Measurements from ENCODE around the gene DHRS4L2.
"Not testable (repeated sequence)": the region's sequence is repeated elsewhere in the genome, so short reads cannot be mapped to it uniquely, and the experiment has no call there.

Gene DHRS4L2

DNA sequence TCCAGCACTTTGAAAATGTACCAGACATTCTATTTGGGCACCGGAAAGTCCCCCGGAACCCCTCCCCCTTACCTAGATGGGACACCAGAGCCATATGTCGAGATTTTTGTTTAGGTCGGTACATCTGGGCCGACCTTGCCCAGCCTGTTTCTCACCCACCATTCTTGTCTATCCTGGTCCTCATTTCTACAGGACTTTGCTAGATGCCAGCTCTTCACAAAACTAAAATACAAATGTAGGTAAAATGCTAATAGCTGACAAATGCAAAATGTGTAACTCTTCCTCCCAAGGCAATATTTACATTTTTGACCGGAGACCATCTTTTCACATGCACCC is 34.5 kb upstream of the DHRS4L2 start:
- H3K27me3 ChIP-seq (ENCODE audit: insufficient read depth, low read depth); H3K27ac ChIP-seq; H3K36me3 ChIP-seq (ENCODE audit: insufficient read depth); H3K4me3 ChIP-seq (IDR thresholded peaks at IDR 0.05; ENCODE audit: insufficient read depth, low read depth, low read length); H4K20me1 ChIP-seq (ENCODE audit: insufficient read depth); H3K4me1 ChIP-seq (ENCODE audit: low read depth, poor library complexity, severe bottlenecking); H3K79me2 ChIP-seq (ENCODE audit: insufficient read depth, low read depth): not testable (repeated sequence)
- Histone ChIP-seq H3K9ac (peak overlapping the region; percentile 62; the same call in 1 of the 2 replicates), H2AFZ (ENCODE audit: low read depth) (peak overlapping the region; percentile 69), H3K4me2 (peak overlapping the region; percentile 66)
- TF ChIP-seq, protein P1, sequence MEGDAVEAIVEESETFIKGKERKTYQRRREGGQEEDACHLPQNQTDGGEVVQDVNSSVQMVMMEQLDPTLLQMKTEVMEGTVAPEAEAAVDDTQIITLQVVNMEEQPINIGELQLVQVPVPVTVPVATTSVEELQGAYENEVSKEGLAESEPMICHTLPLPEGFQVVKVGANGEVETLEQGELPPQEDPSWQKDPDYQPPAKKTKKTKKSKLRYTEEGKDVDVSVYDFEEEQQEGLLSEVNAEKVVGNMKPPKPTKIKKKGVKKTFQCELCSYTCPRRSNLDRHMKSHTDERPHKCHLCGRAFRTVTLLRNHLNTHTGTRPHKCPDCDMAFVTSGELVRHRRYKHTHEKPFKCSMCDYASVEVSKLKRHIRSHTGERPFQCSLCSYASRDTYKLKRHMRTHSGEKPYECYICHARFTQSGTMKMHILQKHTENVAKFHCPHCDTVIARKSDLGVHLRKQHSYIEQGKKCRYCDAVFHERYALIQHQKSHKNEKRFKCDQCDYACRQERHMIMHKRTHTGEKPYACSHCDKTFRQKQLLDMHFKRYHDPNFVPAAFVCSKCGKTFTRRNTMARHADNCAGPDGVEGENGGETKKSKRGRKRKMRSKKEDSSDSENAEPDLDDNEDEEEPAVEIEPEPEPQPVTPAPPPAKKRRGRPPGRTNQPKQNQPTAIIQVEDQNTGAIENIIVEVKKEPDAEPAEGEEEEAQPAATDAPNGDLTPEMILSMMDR (conservative IDR thresholded peaks at IDR 0.05; ENCODE audit: low read depth, low read length) = peak; percentile 50

DNA sequence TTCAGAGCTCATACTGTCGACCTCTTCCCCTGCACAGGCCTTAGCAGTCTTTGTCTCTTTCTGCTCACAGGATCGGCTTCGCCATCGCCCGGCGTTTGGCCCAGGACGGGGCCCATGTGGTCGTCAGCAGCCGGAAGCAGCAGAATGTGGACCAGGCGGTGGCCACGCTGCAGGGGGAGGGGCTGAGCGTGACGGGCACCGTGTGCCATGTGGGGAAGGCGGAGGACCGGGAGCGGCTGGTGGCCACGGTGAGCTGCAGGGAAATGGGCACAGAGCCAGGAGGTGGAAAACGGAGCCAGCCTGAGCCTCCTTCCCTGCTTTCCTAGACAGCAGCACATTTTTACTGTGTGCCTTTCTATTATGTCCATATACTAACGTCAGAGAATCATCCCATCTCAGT is 33.8 kb upstream of the DHRS4L2 start:
- not testable (repeated sequence) for H3K4me2 ChIP-seq; H4K20me1 ChIP-seq (ENCODE audit: insufficient read depth); H3K9ac ChIP-seq; H3K4me1 ChIP-seq (ENCODE audit: low read depth, poor library complexity, severe bottlenecking); H3K36me3 ChIP-seq (ENCODE audit: insufficient read depth); H3K4me3 ChIP-seq (IDR thresholded peaks at IDR 0.05; ENCODE audit: insufficient read depth, low read depth, low read length); H3K27me3 ChIP-seq (ENCODE audit: insufficient read depth, low read depth); H3K79me2 ChIP-seq (ENCODE audit: insufficient read depth, low read depth); H2AFZ ChIP-seq (ENCODE audit: low read depth); H3K27ac ChIP-seq

- not testable (repeated sequence) for H3K4me2 ChIP-seq; H3K9ac ChIP-seq; H3K4me3 ChIP-seq (IDR thresholded peaks at IDR 0.05; ENCODE audit: insufficient read depth, low read depth, low read length); H2AFZ ChIP-seq (ENCODE audit: low read depth); H3K27ac ChIP-seq; H3K36me3 ChIP-seq (ENCODE audit: insufficient read depth); H3K4me1 ChIP-seq (ENCODE audit: low read depth, poor library complexity, severe bottlenecking); H4K20me1 ChIP-seq (ENCODE audit: insufficient read depth); H3K79me2 ChIP-seq (ENCODE audit: insufficient read depth, low read depth); H3K27me3 ChIP-seq (ENCODE audit: insufficient read depth, low read depth)
These were observed 32.9 kb upstream of the DHRS4L2 start for GRCh38 chr14:23955811-23956210.

GRCh38 chr14:23957913-23958569 is 30.7 kb upstream of the DHRS4L2 start:
- H4K20me1 ChIP-seq (ENCODE audit: insufficient read depth); H3K27me3 ChIP-seq (ENCODE audit: insufficient read depth, low read depth); H3K4me3 ChIP-seq (IDR thresholded peaks at IDR 0.05; ENCODE audit: insufficient read depth, low read depth, low read length); H3K4me2 ChIP-seq; H2AFZ ChIP-seq (ENCODE audit: low read depth); H3K9ac ChIP-seq; H3K79me2 ChIP-seq (ENCODE audit: insufficient read depth, low read depth); H3K27ac ChIP-seq; H3K4me1 ChIP-seq (ENCODE audit: low read depth, poor library complexity, severe bottlenecking); H3K36me3 ChIP-seq (ENCODE audit: insufficient read depth): not testable (repeated sequence)

- not testable (repeated sequence) for H3K9ac ChIP-seq; H3K27me3 ChIP-seq (ENCODE audit: insufficient read depth, low read depth); H4K20me1 ChIP-seq (ENCODE audit: insufficient read depth); H3K4me3 ChIP-seq (IDR thresholded peaks at IDR 0.05; ENCODE audit: insufficient read depth, low read depth, low read length); H3K4me2 ChIP-seq; H2AFZ ChIP-seq (ENCODE audit: low read depth); H3K27ac ChIP-seq; H3K79me2 ChIP-seq (ENCODE audit: insufficient read depth, low read depth); H3K4me1 ChIP-seq (ENCODE audit: low read depth, poor library complexity, severe bottlenecking); H3K36me3 ChIP-seq (ENCODE audit: insufficient read depth)
These were observed 27.8 kb upstream of the DHRS4L2 start for GRCh38 chr14:23960899-23961298.

- H3K4me1 ChIP-seq (ENCODE audit: low read depth, poor library complexity, severe bottlenecking); H4K20me1 ChIP-seq (ENCODE audit: insufficient read depth); H3K4me3 ChIP-seq (IDR thresholded peaks at IDR 0.05; ENCODE audit: insufficient read depth, low read depth, low read length); H3K27ac ChIP-seq; H2AFZ ChIP-seq (ENCODE audit: low read depth); H3K9ac ChIP-seq; H3K36me3 ChIP-seq (ENCODE audit: insufficient read depth); H3K27me3 ChIP-seq (ENCODE audit: insufficient read depth, low read depth); H3K4me2 ChIP-seq; H3K79me2 ChIP-seq (ENCODE audit: insufficient read depth, low read depth): not testable (repeated sequence)
These were observed 27.0 kb upstream of the DHRS4L2 start for GRCh38 chr14:23961704-23962103.

- H2AFZ ChIP-seq (ENCODE audit: low read depth); H3K4me2 ChIP-seq; H3K27ac ChIP-seq; H4K20me1 ChIP-seq (ENCODE audit: insufficient read depth); H3K79me2 ChIP-seq (ENCODE audit: insufficient read depth, low read depth); H3K36me3 ChIP-seq (ENCODE audit: insufficient read depth); H3K27me3 ChIP-seq (ENCODE audit: insufficient read depth, low read depth); H3K4me1 ChIP-seq (ENCODE audit: low read depth, poor library complexity, severe bottlenecking); H3K9ac ChIP-seq; H3K4me3 ChIP-seq (IDR thresholded peaks at IDR 0.05; ENCODE audit: insufficient read depth, low read depth, low read length): not testable (repeated sequence)
These were observed 19.6 kb upstream of the DHRS4L2 start for GRCh38 chr14:23969130-23969480.

- not testable (repeated sequence) for H4K20me1 ChIP-seq (ENCODE audit: insufficient read depth); H3K36me3 ChIP-seq (ENCODE audit: insufficient read depth); H3K79me2 ChIP-seq (ENCODE audit: insufficient read depth, low read depth); H3K4me2 ChIP-seq; H3K27ac ChIP-seq; H3K27me3 ChIP-seq (ENCODE audit: insufficient read depth, low read depth); H3K4me3 ChIP-seq (IDR thresholded peaks at IDR 0.05; ENCODE audit: insufficient read depth, low read depth, low read length); H3K4me1 ChIP-seq (ENCODE audit: low read depth, poor library complexity, severe bottlenecking)
- Histone ChIP-seq H2AFZ (ENCODE audit: low read depth) (peak overlapping the region; percentile 44; the same call in 1 of the 2 replicates), H3K9ac (peak overlapping the region; percentile 22; the same call in 1 of the 2 replicates)
These were observed 19.0 kb upstream of the DHRS4L2 start for GRCh38 chr14:23969481-23970282.

DNA sequence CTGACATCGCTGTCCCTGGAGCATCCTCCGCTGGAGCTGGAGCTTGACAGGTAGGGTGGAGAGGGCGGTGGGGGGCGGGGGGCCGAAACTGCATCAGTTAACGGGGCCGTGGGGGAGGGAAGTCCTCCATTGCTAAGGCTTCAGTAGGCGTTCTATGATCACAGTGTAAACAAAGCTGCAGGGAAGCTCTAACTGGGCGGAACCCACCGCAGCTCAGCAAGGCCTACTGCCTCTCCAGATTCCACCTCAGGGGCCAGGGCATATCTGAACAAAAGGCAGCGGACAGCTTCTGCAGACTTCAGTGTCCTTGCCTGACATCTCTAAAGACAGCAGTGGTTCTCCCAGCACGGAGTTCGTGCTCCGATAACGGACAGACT is 18.5 kb upstream of the DHRS4L2 start:
- not testable (repeated sequence) for H3K27me3 ChIP-seq (ENCODE audit: insufficient read depth, low read depth); H3K79me2 ChIP-seq (ENCODE audit: insufficient read depth, low read depth); H3K36me3 ChIP-seq (ENCODE audit: insufficient read depth); H3K4me3 ChIP-seq (IDR thresholded peaks at IDR 0.05; ENCODE audit: insufficient read depth, low read depth, low read length); H3K4me2 ChIP-seq; H3K9ac ChIP-seq; H3K4me1 ChIP-seq (ENCODE audit: low read depth, poor library complexity, severe bottlenecking); H3K27ac ChIP-seq; H2AFZ ChIP-seq (ENCODE audit: low read depth); H4K20me1 ChIP-seq (ENCODE audit: insufficient read depth)
